Right lobe of liver (tissue), 6 donors: Measurements from ENCODE around the gene IPCEF1. TPM values are rescaled to one million over a fixed set of nuclear protein-coding genes. Genes with fewer than 3 reads are reported as not detected.

Experiments
- ATAC-seq, 4 donors: fragments of 200-7000 bp; cut with Tn5 transposase; one replicate each; pipeline ENCODE4 v1.9.1; 2020; ENCODE audit warnings: mild to moderate bottlenecking in 4 of 4, moderate library complexity in 4 of 4
- DNase-seq, 3 donors: peaks; one replicate each; pipeline ENCODE4 v3.0.0-alpha.2; 2020
- H3K27ac ChIP-seq, 3 donors: fragments of 200-600 bp; one replicate each; pipeline ENCODE4 v1.8.0; 2022
- H3K27me3 ChIP-seq, 2 donors: fragments of 200-600 bp; one replicate each; pipeline ENCODE4 v1.8.0; 2022
- H3K36me3 ChIP-seq, 4 donors: fragments of 200-600 bp; sonication (generic) in 1 of 4; one replicate each; pipeline versions ENCODE4 v1.5.1 to v1.8.0; 2017 to 2022; ENCODE audit warnings: control low read depth in 1 of 4
- H3K4me1 ChIP-seq, 4 donors: fragments of 200-600 bp; sonication (generic) in 1 of 4; one replicate each; pipeline versions ENCODE4 v1.5.1 to v1.8.0; 2017 to 2022; ENCODE audit warnings: control low read depth in 1 of 4
- H3K4me3 ChIP-seq, 3 donors: fragments of 200-600 bp; one replicate each; pipeline ENCODE4 v1.8.0; 2022
- H3K9me3 ChIP-seq, 4 donors: fragments of 200-600 bp; sonication (generic) in 1 of 4; one replicate each; pipeline versions ENCODE4 v1.5.1 to v1.8.0; 2017 to 2022; ENCODE audit warnings: control low read depth in 1 of 4
- POLR2A ChIP-seq: fragments of 450-650 bp; IDR thresholded peaks from one replicate; pipeline ENCODE4 v1.6.1; 2017; ENCODE audit warnings: antibody characterized with exemption, mild to moderate bottlenecking
- WGBS: methylation state at CpG from one replicate; pipeline ENCODE4 v1.1.6; 2018; ENCODE audit warnings: low coverage, low lambda C conversion rate; ENCODE audit not compliant: insufficient coverage; ENCODE audit errors: missing lambda C conversion rate; 5-methylcytosine and 5-hydroxymethylcytosine counted together
- intact Hi-C, 2 donors: fragments of 100-400 bp; cut with DNase I; formaldehyde crosslinking; loops; one replicate each; pipeline versions ENCODE4 v1.11.2 to v1.14.1; 2022
- total RNA-seq, 6 experiments: library from RNA; depleted of rRNA in 2 of 6; stranded (reverse); fragments of >200 nt in 2 of 6; fragmentation: NEBNext Ultra II Directional in 3 of 6; extraction: Animal tissue kit (Norgen Biotek cat#: 25700) in 3 of 6; gene quantifications; one replicate each; pipeline versions ENCODE4 v1.1.0 to v1.2.4, GENCODE V29; 2016 to 2023
- TF ChIP-seq, protein P1 (sequence below), 4 donors: fragments of 200-600 bp in 3 of 4; fragments of 450-650 bp in 1 of 4; IDR thresholded peaks; one replicate each; pipeline versions ENCODE4 v1.5.1 to v1.8.0; 2016 to 2022; ENCODE audit warnings: antibody characterized with exemption in 4 of 4, mild to moderate bottlenecking in 2 of 4
- donor health status: DM: no; HTN: yes; CAD: no.
- donor health status: DM: no; HTN: no; CAD: no.
- donor health status: DM: no; HTN: no; CAD: no.
- donor health status: DM: no; HTN: yes; CAD: no.
- donor health status: DM: no; HTN: yes; CAD: no.

IPCEF1 gene
- total RNA-seq, 6 experiments from 2014 or later, result 0.90 to 3.0 (median 1.4) TPM

- H3K36me3 ChIP-seq, result peaks cover 0 to 50% (median 18%) of the 10 kb centered on the region in 4 donors
- H3K27ac ChIP-seq, result no peak overlapping the region
- DNase-seq, result no peak
- no peak overlapping the region for H3K4me3 ChIP-seq
- 94% methylated on average over 4 of the region's 6 CpGs for WGBS
- H3K27me3 ChIP-seq, result no peaks in the 10 kb centered on the region
- ATAC-seq, result no peak
- no peaks in the 10 kb centered on the region for H3K4me1 ChIP-seq
- intact Hi-C loops, result no loop called here
- no peaks in the 10 kb centered on the region for H3K9me3 ChIP-seq
- TF ChIP-seq, protein P1, sequence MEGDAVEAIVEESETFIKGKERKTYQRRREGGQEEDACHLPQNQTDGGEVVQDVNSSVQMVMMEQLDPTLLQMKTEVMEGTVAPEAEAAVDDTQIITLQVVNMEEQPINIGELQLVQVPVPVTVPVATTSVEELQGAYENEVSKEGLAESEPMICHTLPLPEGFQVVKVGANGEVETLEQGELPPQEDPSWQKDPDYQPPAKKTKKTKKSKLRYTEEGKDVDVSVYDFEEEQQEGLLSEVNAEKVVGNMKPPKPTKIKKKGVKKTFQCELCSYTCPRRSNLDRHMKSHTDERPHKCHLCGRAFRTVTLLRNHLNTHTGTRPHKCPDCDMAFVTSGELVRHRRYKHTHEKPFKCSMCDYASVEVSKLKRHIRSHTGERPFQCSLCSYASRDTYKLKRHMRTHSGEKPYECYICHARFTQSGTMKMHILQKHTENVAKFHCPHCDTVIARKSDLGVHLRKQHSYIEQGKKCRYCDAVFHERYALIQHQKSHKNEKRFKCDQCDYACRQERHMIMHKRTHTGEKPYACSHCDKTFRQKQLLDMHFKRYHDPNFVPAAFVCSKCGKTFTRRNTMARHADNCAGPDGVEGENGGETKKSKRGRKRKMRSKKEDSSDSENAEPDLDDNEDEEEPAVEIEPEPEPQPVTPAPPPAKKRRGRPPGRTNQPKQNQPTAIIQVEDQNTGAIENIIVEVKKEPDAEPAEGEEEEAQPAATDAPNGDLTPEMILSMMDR (IDR thresholded peaks at IDR 0.05), result no peak
- TF ChIP-seq POLR2A, result no peak
Observed at GRCh38 chr6:154402081-154402780, 45.6 kb upstream of the IPCEF1 start.

GRCh38 chr6:154399097-154399496 is 42.5 kb upstream of the IPCEF1 start:
- Histone ChIP-seq H3K9me3 (no peaks in the 10 kb centered on the region), H3K27me3 (no peaks in the 10 kb centered on the region), H3K27ac (no peak overlapping the region), H3K4me3 (no peak overlapping the region), H3K4me1 (no peaks in the 10 kb centered on the region), H3K36me3 (peaks cover 0 to 19% (median 7%) of the 10 kb centered on the region in 4 donors)
- TF ChIP-seq, protein P1 (IDR thresholded peaks at IDR 0.05), result no peak
- no peak for TF ChIP-seq POLR2A
- ATAC-seq (peak in 2 of 4 donors; percentile 17 to 19), DNase-seq (no peak)
- 78% methylated on average over 5 of the region's 5 CpGs for WGBS
- intact Hi-C loops, result no loop called here

DNA sequence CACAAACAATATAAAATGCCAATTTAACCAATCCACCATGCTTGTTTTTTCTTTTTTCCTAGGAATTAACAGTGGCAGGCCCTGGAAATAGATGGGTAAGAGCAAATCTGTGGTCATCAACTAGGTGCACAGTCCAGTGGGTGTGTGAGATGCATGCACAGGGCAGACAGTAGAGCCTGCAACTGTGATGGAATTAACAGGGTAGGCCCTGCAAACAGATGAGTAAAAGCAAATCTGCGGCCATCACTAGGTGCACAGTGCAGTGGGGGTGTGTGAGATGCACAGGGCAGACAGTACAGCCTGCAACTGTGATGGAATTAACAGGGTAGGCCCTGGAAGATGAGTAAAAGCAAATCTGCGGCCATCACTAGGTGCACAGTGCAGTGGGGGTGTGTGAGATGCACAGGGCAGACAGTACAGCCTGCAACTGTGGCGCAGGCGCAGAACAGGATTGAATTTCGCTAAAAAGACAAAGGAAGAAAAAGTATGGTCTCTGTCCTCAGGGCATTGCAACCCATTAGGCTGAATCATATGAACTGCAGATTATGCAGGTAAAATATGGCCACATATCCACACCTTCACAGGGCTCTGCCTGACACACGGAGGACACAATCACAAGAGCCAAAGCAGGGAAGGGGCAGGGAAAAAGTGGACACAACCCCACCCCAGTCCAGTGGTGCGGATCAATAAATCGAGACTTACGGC is 41.0 kb upstream of the IPCEF1 start:
- WGBS, result 90% methylated on average over 7 of the region's 9 CpGs
- intact Hi-C loops, result no loop called here
- no peaks in the 10 kb centered on the region for H3K9me3 ChIP-seq
- ATAC-seq, result no peak
- TF ChIP-seq POLR2A, result no peak
- TF ChIP-seq, protein P1 (IDR thresholded peaks at IDR 0.05), result no peak
- H3K27ac ChIP-seq, result no peak overlapping the region
- H3K4me3 ChIP-seq, result no peak overlapping the region
- H3K36me3 ChIP-seq, result peaks cover 0 to 14% (median 7%) of the 10 kb centered on the region in 4 donors
- no peaks in the 10 kb centered on the region for H3K4me1 ChIP-seq
- DNase-seq, result no peak
- H3K27me3 ChIP-seq, result no peaks in the 10 kb centered on the region

DNA sequence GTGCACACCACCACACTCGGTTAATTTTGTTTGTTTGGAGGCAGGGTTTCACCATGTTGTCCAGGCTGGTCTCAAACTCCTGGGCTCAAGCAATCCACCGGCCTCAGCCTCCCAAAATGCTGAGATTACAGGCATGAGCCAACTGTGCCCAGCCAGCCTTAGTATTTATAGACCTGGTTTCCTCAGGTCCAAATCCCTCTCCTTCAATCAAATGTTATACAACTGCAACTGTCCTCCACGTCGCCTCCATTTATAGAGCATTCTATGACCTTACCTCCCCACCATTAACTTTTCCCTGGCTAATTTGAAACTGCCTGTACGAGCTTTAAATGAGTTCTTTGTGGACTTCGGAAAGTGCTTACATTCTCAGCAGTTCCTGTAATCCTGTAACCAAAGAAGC is 39.3 kb upstream of the IPCEF1 start:
- TF ChIP-seq, protein P1 (IDR thresholded peaks at IDR 0.05), result no peak
- TF ChIP-seq POLR2A, result no peak
- H3K36me3 ChIP-seq, result peaks cover 0 to 3% (median under 1%) of the 10 kb centered on the region in 4 donors
- no peaks in the 10 kb centered on the region for H3K4me1 ChIP-seq
- H3K27ac ChIP-seq, result no peak overlapping the region
- DNase-seq, result no peak
- WGBS, result 75% methylated on average over 4 of the region's 6 CpGs
- no peaks in the 10 kb centered on the region for H3K9me3 ChIP-seq
- intact Hi-C loops, result no loop called here
- H3K4me3 ChIP-seq, result no peak overlapping the region
- no peaks in the 10 kb centered on the region for H3K27me3 ChIP-seq
- no peak for ATAC-seq
